GM18499 (cell line): ENCODE data around the gene MEPCE.
"Not testable (repeated sequence)": the region's sequence is repeated elsewhere in the genome, so short reads cannot be mapped to it uniquely, and the experiment has no call there.

Experiments
- ATAC-seq: cut with Tn5 transposase; IDR thresholded peaks from one replicate; pipeline ENCODE4 v1.9.1; 2021; ENCODE audit warnings: moderate number of reproducible peaks; ENCODE audit not compliant: insufficient read depth, unreplicated experiment

The MEPCE gene

GRCh38 chr7:100453854-100454253, 24.2 kb downstream of the MEPCE start:
- not testable (repeated sequence) for ATAC-seq

GRCh38 chr7:100455206-100455605, 25.6 kb downstream of the MEPCE start:
- ATAC-seq = no peak

DNA sequence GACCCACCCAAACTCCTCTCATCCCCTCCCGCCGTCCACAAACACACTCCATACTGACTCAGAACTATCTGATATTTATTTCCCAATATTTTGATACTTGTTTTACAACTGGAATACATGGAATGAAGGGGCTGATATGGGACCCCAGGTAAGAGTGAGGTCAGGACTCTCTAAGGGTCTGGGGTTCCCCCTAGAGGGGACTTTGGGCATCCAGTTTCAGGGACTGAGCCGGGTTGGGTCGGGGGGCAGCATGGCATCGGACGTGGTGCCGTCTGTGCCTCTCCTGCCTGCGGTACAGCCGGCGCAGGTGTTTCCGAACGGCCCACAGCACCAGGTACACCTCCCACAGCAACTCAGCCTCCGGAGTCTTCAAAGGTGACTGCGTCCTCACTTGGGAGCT, 26.9 kb downstream of the MEPCE start:
- ATAC-seq = no peak

DNA sequence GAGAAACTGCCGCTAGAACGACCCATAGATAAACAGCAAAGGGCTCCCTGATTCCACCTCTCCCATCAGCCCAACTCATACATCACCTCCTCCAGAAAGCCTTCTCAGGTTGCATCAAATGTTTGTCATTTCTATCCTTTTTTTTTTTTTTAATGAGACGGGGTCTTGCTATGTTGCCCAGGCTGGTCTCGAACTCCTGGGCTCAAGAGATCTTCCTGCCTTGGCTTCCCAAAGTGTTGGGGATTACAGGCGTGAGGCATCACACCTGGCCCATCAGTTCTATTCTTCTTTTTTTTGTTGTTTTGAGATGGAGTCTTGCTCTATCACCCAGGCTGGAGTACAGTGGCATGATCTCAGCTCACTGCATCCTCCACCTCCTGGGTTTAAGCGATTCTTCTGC, 27.4 kb downstream of the MEPCE start:
- no peak for ATAC-seq

DNA sequence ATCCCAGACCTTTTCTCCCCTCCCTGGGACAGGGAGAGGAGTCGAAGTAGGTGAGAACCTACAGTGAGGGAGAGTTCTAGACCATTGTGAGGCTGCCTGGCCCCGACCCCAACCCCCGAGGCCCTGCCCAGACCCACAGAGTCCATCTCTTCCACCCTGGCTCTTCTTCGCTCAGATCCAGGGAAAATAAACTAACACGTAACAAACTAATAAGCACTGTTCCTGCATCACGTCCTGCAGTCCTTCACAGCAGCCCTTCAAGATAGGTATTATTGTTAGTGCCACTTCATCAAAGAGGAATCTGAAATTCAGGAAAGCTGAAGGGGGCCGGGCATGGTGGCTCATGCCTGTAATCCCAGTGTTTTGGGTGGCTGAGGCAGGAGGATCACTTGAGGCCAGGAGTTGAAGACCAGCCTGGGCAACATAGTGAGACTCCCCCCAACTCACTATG, 34.6 kb downstream of the MEPCE start, which contains the start of gene SPACDR:
Gene SPACDR, minus strand, starts transcription at position 51 of the 451 bp plus-strand sequence. CDS start 235 bp downstream, outside the sequence.
- no peak for ATAC-seq

DNA sequence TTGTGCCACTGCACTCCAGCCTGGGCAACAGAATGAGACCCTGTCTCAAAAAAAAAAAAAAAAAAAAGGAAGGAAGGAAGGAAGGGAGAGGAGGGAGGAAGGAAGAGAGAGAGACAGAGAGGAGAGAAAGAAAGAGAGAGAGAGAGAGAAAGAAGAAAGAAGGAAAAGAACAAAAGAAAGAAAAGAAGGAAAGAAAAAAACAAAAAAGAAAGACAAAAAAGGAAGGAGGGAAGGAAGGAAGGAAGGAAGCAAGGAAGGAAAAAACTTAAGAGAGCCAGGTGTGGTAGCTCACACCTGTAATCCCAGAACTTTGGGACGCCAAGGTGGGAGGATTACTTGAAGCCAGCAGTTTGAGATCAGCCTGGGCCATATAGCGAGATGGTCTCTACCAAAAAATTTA, 35.2 kb downstream of the MEPCE start:
- no peak for ATAC-seq

DNA sequence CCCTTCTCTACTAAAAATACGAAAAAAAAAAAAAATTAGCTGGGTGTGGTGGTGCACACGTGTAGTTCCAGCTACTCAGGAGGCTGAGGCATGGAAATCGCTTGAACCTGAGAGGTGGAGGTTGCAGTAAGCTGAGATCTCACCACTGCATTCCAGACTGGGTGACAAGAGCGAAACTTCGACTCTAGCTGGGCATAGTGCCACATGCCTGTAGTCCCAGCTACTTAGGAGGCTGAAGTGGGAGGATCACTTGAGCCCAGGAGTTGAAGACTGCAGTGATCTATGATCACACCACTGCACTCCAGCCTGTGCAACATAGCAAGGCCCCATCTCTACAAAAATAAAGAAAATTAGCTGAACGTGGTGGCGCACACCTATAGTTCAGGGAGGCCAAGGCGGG, 35.7 kb downstream of the MEPCE start:
- no peak for ATAC-seq

DNA sequence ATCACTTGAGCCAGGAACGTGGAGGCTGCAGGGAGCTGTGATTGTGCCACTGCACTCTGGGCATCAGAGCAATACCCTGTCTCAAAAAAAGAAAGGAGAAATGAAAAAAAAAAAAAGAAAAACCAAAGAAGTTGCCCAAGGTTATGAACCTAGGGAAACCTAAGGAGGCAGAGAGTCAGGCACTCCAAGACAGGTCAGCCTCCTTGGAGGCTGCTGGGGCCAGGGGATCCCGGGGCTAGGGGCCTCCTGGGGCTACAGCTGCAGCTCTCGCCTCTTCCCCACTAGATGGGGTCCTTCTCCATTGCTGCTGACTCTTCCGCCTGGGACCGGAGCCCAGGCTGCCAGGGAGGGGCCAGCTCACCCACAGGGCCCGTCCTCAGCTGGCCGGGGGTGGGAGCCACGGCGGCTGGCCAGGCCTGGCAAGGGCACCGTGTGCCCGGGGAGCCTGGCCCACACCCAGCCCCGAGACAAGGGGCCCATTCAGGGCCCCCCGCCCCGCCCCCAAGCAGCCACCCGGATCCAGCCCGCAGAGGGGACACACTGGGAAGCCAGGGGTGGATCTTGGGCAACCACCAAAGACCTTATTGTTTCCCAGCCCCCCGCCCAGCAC, 36.2 kb downstream of the MEPCE start:
- no peak for ATAC-seq

DNA sequence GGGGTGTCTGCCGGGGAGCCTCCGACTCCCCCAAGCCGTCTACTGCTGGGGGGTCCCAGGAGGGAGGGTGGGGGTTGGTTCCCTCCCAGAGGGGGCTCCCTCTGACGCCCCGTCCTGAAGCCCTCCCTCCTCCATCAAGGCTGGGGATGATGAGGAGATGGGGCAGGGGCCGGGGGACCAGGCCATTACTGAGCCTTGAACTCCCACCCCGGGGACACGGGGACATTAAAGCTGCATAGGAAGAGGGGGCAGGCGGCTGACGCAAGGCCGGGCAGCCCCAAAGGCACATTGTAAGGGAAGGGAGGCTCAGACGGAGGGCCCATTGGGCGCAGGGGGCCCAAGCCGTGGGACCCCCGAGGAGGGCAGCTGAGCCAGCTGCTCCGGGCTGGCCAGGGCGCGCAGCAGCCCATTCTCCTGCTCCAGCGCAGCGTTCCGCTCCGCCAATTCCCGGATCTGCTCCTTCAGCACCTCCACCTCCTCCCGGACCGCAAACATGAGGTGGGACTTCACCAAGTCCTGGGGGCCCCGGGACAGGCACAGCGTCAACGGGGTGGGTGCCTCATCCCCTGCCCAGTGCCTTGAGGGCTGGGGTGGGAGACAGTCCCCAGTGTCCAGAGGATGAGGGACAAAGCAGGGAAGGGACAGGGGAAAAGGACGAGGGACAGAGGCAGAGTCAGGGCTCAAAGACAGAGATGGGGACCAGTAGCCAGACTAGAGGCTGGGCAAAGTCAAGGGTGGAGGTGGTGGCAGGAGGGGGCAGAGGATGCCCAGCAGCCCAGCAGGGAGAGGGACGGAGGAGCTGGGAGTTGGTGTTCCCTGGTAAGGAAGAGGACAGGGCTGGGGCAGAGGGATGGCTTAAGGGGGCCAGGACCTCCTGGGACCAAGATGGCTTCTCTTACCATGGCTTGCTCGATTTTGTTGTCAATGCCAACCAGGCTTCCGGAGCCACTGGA, 37.3 kb downstream of the MEPCE start:
- ATAC-seq = no peak

DNA sequence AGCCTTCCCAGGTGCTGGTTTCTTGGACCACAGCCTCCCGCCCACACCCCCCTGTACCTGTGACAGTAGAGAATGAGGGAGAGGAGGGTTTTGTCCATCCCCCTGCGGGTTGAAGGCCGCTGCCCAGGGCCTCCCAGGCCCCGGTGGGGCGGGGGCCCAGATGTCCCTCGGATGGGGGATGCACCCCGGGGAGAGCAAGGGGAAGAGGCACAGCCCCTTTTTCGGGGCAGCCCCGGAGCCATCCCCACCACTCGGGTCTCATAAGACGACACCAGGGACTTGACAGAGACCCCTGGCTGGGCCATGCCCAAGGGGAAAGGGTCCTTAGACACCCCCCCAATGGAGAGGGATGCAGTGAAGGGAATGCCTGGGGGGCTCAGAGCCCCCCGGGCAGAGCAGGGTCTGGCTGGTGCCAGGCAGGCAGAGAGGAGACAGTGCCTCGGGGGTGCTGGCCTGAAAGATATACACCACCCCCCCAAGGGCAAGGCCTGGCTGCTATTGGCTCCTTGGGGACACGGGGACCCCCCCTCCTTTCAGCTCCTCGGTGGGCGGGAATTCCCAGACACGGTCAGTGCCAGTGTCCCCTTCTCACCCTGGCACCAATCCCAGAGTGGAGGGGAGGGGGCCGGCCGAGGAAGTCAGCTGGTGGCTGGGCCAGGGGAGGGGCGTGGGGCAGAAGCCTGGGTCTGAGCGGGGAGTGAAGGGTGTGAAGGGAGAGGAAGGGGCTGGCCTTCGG, 38.2 kb downstream of the MEPCE start:
- no peak for ATAC-seq

- no peak for ATAC-seq
Measured at GRCh38 chr7:100469227-100470044, 39.8 kb downstream of the MEPCE start.

DNA sequence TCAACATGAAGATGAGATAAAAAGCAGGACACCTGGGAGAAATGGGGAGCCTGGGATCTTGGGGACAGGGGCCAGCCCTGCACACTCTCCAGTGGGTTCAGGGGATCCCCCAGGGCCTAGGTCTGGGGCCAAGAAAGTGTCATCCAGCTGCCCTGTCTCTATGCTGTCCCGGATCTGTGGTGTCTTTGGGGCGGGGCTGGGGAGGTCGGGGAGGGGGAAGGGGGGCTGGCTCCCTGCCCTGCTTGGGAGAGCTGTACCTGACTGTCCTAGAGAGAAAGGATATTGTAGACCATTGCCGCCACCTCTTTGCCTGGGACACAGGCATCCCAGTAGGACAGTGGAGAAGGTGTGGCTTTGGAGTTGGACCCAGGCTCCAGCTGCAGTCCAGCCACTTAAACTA, 41.4 kb downstream of the MEPCE start:
- no peak for ATAC-seq

GRCh38 chr7:100472121-100472851, 42.7 kb downstream of the MEPCE start:
- ATAC-seq = no peak

DNA sequence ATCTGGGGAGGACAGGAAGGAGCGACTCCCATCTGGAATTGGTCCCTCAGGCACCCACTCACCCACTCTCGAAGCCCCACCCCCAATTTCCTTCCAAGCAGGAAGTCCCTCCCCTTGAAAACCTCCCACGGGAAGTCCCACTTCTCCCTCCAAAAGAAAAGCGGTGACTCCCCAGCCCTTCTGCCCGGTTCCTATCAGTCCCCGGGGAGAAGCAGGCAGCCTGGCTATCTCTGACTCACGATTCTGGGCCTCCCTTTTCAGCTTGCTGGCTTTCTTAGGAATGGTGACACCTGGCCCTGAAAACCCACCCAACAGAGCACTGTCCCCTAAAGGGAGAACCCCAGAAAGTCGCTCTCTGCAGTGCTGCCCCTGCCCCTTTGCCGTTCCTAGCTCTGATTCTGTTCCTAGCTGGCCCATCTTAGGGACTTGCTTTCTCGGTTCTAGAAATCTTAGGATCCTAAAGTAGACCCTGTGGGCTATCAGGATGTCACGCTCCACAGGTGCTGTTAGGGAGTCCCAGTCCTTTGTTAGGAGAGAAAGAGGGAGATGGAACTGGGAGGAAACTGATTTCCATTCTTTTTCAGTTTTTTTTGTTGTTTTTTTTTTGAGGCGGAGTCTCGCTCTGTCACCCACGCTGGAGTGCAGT, 43.3 kb downstream of the MEPCE start:
- ATAC-seq = no peak

GRCh38 chr7:100475549-100475948, 45.9 kb downstream of the MEPCE start:
- no peak for ATAC-seq

DNA sequence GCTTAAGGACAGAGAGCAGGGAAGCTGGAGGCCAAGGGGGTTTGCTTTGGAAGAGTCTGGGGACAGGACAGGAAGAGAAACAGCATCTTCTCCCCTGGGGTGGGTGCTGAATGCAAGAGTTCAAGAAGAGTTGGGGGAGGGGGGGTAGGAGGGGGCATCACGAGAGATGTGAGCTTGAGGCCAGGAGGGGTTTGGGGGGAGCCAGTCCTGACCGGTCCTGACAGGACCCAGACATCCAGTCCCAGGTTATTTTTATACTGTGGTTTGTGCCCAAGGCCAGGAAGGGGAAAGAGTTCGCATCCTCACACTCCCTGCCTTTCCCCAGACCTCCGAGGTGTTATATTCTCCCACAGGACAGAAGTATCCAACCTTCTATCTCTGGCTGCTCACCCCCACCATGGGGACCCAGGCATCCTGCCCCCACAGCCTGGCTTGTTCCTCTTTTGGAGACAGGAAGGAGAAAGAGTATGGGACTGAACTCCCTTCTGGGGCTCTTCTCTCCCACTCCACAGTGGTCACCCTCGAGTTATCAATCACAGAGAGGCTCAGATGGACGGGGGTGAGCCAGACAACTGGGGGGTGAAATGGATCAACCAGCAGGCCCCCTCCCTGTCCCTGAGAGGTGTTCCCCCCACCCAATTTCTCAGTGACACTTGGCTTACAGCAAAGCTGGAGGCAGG, 46.6 kb downstream of the MEPCE start:
- no peak for ATAC-seq

- ATAC-seq = no peak
Measured at GRCh38 chr7:100476903-100477870, 47.6 kb downstream of the MEPCE start.
